Measurements from ENCODE around the gene BARX1.
"Not testable (repeated sequence)": the region's sequence is repeated elsewhere in the genome, so short reads cannot be mapped to it uniquely, and the experiment has no call there.

The BARX1 gene

GRCh38 chr9:93955111-93955980 is at the start of gene BARX1:
Gene BARX1, minus strand, starts transcription at chr9:93955355. Its CDS starts 209 bp downstream, at chr9:93955146.
- no peak for DNase-seq

DNA sequence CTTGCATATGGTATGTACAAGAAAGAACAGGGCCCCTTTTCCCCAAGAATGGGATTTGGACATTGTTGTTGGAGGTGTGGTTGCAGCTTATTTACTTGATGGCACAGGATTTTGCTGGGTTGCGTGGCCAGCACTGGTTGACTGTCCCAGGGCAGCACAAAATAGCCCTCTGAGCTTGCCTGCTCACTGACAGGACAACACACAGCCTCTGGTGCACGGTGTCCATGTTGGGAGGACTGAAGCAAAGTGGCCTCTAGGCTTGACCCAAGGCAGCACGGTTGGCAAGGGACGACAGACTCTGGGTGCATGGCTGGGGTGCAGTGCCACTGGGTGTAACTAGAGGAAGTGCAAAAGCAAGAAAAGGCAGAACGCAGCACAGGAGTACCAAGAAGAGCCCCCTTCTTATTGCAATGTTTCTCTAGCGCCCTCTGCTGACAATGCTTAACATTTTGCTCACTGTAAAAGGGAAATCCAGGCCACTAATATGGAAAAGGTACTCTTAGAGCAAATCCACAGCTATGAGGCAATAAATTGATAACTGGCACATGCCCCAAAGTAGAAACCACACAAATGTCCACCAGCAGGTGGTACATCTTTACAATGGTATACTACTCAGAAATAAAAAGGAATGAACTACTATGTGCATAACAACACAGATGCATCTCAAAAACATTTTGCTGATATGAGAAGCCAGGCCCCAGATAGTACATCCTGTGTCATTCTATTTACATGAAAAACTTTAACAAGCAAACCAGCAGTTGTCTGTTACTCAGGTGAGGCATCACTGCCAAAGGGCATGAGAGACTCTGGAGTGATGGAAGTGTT is 47.4 kb upstream of the BARX1 start:
- no peak for DNase-seq

DNA sequence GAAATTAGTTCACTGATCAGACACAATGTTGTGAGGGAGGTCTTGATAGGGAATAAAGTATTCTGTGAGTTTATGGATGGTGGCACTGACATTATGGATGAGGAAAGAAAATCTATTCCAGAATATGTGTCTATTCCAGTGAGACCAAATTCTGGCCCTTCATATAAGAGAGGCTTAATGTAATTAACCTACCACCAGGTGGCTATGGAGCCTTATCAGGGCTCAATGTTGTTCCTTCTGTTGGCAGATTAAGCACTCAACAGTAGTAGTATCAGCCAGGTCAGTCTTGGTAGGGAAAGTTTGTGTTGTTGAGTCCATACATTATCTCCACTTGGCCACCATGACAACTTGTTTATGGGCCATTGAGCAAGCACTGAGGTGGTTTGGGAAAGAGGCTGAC is 41.7 kb upstream of the BARX1 start:
- no peak for DNase-seq

DNA sequence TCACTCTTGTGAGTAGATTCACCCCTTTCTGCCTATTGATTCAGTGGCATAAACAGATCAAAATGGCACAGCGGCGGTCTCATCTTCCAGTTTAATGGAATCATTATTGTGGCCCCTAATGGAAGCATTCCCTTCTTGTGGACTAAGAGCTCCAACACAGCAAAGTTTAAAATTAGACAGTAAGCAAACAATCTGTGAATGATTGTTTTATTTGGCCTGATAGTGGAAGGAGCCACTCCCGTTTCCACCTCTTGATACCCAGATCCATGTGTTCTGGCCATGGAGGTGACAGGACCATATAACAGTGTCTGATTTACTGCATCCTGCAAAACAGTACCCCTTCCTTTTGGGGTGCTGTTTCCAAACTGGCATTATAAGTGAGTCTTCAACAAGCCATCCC is 41.2 kb upstream of the BARX1 start:
- DNase-seq = no peak

DNA sequence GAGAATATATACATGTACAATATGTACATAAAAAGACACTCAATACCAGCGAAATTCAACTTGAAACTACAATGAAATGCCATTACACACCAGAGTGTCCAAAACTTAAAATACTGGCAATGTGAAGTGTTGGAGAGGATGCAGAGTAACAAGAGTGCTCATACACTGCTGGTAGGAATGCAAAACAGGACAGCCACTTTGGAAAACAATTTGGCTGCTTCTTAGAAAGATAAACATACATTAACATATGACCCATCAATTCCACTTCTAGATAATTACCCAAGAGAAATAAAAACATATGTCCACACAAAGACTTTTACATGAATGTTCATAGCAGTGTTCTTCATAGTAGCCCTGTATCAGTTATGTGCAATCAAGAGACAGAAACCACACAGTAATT is 39.4 kb upstream of the BARX1 start:
- DNase-seq = no peak

GRCh38 chr9:93994132-93994531 is 39.0 kb upstream of the BARX1 start:
- DNase-seq = no peak

DNA sequence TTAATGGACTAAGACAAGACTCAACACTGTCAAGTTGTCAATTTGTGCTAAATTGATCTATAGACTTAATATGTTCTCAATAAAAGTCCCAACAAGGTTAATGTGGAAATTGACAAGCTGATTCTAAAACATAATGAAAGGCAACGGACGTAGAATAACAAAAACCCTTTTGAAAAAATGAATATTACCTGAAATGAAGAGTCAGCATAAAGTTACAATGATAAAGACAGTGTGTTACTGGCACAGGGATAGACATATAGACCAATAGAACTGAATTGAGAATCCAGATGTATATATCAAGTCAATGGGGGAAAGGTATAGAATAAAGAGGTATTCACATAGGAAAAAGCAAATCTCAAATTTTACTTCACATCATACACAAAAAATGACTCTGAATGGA is 37.7 kb upstream of the BARX1 start:
- no peak for DNase-seq

GRCh38 chr9:93990448-93990847 is 35.3 kb upstream of the BARX1 start:
- DNase-seq = no peak

DNA sequence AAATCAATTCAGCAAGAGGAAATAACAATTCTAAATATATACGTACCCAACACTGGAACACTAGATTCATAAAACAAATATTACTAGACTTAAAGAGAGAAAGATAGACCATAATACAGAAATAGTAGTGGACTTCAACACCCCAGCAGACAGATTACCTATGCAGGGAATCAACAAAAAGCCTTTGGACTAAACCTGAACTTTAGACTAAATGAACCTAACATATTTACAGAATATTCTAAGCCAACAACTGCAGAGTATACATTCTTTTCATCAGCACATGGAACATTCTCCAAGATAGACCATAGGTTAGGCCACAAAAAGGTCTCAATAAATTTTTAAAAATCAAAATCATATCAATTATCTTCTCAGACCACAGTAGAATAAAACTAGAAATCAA is 32.9 kb upstream of the BARX1 start:
- DNase-seq = no peak

DNA sequence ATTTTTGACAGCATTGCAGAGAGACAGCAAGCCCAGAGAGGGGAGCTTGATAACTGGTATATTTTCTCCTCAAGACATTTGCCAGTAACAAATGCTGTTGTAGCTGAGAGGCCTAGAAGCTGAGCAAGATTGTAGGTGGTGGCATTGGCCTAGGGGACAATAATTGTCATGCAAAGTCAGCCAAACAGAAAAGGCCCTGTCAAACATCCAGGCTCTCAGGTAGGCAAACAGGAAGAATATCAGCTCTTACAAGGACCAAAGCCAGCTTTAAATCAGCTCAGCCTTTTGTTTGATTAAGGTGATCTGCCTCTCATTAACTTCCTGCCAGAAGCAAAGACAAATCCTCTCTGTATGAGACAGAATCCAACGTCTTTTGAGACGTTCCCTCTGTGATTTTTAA is 29.7 kb upstream of the BARX1 start:
- no peak for DNase-seq

- no peak for DNase-seq
These were observed 28.7 kb upstream of the BARX1 start for GRCh38 chr9:93983875-93984274.

DNA sequence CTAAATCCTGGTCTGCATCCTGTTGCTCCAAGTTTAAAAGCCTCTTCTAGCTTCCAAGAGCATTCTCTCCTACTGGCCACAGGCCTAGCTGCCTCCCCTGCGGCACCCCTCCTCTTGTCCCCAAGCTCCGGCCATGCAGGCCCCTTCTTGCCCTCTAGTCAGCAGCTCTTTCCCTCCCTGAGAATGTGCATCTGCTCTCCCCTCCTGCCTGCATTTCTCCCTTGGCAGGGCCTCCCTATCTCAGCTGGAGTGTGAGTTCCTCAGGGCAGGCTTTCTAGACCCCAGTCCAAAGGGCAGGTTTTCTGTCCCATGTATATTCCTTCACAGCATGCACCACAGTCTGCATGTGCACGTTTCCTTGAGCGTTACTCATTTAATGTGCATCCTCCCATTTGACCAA is 24.6 kb upstream of the BARX1 start:
- DNase-seq = no peak

- DNase-seq = no peak
These were observed 23.4 kb upstream of the BARX1 start for GRCh38 chr9:93978551-93978950.

GRCh38 chr9:93976973-93977372 is 21.8 kb upstream of the BARX1 start:
- DNase-seq = no peak

DNA sequence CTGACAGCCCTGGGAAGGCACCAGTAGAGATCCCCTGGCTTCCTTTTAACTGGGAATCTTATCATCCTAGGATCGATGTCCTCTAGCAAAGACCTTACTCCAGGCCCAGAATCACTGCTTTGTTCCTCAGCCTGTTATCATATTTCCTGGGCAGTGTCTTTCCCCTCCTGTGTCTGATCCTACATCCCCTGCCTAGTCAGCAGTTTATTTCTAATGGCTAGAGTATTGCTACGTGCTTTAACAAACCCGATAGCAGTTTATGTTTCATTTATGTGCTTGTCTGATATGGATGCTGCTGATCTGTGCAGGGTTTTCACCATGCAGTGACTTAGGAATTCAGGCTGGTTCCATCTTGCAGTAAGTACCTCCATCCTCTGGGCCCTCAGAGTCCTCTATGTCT is 20.9 kb upstream of the BARX1 start:
- no peak for DNase-seq

DNA sequence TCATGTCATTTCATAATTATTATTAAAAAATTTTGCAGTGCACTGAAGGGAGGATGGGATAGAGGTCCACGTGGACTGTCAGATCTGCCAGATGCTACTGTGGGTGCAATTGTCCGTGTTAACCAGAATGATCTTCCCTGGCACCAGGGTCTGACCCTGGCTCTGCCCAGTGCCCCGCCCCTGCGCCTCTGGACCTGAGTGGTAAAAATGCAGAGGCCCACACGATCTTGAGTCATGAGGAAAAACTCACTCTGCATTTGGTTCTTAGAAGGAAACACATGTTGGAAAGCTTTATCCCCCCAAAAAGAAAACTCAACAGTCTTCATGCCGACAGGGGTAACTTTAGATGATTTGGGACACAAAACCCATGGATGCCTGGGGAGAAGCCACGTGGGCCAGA is 20.1 kb upstream of the BARX1 start:
- no peak for DNase-seq

DNA sequence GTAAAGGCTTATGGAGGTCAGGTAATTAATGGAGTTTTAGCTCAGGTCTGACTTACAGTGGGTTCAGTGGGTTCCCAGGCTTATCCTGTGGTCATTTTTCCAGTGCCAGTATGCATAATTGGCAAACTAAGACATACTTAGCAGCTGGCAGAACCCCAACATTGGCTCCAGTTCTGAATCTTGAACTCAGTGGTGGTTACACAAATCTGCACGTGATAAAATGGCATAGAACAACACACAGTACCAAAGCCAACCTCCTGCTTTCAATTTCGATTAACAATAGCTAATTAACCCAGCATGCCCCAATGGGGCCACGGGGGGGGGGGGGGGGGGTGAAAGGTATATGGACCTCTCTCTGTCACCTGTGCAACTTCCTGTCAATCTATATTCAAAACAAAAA is 19.0 kb upstream of the BARX1 start:
- DNase-seq = no peak

DNA sequence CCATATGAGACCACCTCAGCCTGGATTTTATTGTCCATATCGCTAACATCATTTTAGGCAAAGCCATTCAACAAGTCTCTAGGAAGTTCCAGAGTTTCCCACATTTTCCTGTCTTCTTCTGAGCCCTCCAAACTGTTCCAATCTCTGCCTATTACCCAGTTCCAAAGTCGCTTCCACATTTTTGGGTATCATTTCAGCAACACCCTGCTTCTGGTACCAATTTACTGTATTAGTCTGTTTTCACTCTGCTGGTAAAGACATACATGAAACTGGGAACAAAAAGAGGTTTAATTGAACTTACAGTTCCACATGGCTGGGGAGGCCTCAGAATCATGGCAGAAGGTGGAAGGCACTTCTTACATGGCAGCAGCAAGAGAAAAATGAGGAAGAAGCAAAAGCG is 17.5 kb upstream of the BARX1 start:
- not testable (repeated sequence) for DNase-seq

- no peak for DNase-seq
These were observed 14.1 kb upstream of the BARX1 start for GRCh38 chr9:93969328-93969661.

DNA sequence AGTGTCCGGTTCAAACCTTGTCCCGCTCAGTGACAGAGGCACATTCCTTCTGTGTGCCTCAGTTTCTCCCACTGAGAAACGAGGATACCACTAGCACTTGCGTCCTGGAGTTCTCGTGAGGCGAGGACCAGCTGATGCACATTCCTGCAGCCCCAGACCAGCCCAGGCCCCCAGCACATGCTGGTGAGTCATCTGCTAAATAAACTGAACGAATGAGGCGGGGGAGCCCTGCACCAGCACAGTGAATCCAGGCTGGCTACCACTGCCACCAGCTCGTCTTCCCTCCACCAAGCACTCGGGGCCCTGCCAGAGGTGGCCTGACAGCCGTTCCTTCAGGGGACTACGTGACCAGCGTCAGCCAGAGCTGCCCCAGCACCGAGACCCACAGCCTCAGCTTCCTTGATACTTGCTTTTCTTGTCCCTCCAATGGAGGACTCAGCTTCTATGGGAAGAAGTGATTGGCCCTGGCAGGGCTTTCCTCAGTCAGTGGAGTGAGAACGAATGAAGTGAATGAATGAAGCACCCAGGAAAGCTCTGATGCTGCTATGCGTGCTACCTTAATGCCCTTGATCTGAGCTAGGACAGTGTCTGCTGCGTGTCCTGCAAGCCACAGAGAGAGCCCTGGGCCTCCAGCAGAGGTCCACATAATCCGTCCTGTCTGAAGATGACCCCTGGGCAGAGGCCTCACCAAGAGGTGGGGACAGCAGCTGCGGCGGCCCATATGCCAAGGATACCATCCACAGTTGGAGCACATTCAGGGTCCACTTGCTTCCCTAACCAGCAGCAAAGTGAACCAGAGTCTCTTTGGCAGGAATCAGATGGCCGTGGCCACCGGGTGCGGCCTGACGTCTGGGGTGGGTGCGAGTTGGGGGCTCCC is 13.5 kb upstream of the BARX1 start:
- DNase-seq = no peak

DNA sequence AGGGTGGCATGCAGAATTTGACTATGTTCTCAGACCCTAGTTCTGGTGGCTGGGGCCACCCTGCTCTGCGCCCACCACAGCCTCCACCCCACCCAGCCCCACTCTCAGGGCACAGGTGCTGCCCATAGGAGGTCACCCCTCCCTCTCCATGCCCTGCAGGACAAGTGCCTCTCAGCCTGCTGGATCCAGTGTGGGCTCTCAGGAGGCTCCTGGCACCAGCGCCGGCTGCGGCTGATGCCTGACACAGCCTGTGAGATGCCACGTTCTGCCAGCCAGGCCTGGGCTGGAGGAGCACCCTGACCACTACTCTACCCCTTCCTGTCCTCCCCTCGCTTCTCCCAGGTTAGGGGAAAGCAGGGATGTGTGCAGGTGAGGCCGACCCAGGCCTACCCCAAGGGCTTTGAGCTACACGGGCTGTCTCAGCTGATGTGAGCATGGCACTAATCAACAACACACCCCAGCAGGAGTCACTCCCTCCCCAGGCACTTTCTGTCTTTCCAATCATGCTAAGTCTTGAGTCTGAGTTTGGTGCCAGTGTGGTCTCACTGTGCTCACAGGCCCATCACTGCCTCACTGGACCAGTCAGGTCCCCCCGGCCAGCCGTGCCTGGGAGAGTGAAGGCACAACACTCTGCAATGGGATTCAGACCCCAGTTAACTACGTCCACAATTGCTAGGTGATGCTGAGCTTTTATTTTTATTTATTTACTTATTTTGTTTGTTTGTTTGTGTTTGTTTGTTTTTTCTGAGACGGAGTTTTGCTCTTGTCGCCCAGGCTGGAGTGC is 12.1 kb upstream of the BARX1 start:
- DNase-seq = no peak

DNA sequence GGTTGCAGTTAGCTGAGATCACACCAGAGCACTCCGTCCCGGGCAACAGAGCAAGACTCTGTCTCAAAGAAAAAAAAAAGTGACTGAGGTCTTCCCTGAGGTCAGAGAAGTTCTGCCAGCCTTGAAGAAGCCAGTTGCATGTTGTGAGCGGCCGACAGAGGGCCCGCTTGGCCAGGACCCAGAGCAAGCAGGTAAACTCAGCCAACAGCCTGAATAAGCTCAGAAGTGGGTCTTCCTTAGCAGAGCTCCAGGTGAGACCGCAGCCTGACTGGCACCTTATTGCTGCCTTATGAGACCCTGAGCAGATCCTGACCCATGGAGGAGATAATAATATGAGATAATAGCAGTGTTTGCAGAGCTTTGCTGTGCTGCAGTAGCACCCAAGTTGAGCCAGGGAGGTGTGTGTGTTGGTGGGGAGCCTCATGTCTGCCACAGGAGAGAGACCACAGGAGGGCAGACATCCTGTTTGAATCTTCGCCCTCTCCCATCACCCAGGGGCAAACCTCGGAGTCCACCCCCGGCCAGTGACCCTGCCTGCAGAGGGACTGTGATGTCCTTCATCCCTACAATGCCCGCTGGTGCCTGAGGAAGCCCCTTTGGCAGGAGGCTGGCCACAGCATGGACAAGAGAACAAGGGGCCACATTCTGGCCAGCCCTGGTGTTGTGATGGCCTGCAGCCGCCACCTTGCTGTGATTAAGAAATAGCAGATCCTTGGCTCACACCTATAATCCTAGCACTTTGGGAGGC is 10.8 kb upstream of the BARX1 start:
- no peak for DNase-seq
